Measurements from ENCODE around the gene POLR3C. TPM values are rescaled to one million over a fixed set of nuclear protein-coding genes. Genes with fewer than 3 reads are reported as not detected.

Gene POLR3C
- total RNA-seq, 2 experiments from 2014 or later: 18.8 to 19.2 TPM

DNA sequence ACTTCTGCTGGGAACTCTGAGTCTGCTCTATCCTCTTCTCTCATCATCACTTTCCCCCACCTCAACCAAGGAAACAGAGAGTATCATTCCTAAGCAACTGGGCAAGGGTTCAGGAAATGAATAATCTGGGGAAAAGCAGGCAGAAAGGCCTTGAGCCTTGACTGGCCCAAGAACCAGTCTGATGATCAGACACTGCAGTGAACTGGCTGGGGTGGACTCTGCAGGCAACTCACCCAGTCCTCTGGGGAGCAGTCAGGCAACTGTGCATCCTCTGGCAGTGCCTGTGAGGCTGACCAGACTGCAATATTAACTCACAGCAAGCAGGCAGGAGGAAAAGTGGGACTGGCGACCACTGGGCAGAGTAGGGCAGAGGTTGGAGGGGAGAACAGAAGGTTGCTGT is 60.7 kb downstream of the POLR3C start:
- Mint-ChIP-seq H3K9me3 (no peaks in the 10 kb centered on the region), H3K27ac (no peak overlapping the region), H3K4me3 (peak overlapping the region; percentile 79), H3K27me3 (ENCODE audit: low read depth) (peaks cover 16% of the 10 kb centered on the region), H3K36me3 (ENCODE audit: low read depth) (no peaks in the 10 kb centered on the region), H3K4me1 (ENCODE audit: low read depth) (peaks cover 14% of the 10 kb centered on the region)
- no peak for DNase-seq
- intact Hi-C loops (cut with micrococcal nuclease): loop anchor here (2.0 kb wide), 1 partner anchor 26 kb away; the partner anchor contains the start of gene PIAS3
- CTCF ChIA-PET: interaction anchor here (1.3 to 4.5 kb wide), 2 partner anchors 12 to 39 kb away, joined by 4 to 18 read pairs; partner anchors contain the start of gene NUDT17

DNA sequence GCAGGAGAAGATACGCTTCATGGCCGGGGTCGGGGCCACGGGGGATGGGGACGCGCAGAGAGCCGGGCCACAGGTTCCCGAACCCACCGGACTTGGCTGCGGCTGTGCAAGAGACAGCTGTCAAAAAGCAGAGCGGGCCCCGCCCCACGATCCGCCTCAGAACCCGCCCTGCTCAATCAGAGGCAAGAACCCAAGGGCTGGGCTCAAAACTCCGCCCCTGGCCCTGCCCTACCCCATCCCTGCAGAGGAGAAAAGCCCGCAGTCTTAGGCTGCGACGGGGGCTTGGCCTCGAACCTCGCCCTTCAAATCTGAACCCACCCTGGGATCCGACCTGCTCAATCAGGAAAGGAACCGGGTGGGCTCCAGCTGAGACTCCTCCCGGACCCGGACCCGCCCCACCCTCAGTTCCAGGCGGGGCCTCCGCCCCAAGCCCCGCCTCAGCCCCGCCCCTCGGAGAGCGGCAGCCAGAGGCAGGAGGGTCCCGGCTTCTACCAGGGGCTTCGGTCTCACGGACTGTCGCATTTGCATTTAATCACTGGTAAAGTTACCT is 61.8 kb downstream of the POLR3C start, which contains the start of gene ANKRD35:
ANKRD35 (minus strand) TSS at position 129 of the 550 bp plus-strand sequence; CDS start at position 21, 108 bp downstream.
- no peaks in the 10 kb centered on the region for H3K36me3 Mint-ChIP-seq (ENCODE audit: low read depth)
- DNase-seq: peak; percentile 89
- H3K27me3 Mint-ChIP-seq (ENCODE audit: low read depth): peaks cover 16% of the 10 kb centered on the region
- intact Hi-C loops (cut with micrococcal nuclease): loop anchor here (1.0 to 2.0 kb wide), 2 partner anchors 27 to 41 kb away; partner anchors contain the start of genes NUDT17 and PIAS3
- CTCF ChIA-PET: interaction anchor here (1.0 to 4.5 kb wide), 3 partner anchors 13 to 121 kb away, joined by 3 to 18 read pairs (median 4); partner anchors contain the start of gene NUDT17
- no peak within 1 kb of the TSS for H3K27ac Mint-ChIP-seq
- H3K9me3 Mint-ChIP-seq: no peaks in the 10 kb centered on the region
- H3K4me1 Mint-ChIP-seq (ENCODE audit: low read depth): peaks cover 14% of the 10 kb centered on the region
- peak within 1 kb of the TSS; percentile 79 for H3K4me3 Mint-ChIP-seq

DNA sequence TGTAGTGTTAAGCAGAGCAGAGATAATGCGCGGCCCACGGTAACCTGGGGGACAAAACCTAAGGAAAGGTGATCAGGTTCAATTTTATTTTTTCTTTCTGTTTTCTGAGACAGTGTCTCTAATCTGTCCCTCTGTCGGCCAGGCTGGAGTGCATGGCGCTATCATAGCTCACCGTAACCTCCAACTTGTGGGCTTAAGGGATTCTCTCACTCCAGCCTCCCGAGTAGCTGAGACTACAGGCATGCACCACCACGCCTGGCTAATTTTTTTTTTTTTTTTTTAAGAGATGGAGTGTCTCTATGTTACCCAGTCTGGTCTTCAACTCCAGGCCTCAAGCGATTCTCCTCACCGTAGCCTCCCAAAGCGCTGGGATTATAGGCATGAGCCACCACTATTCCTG is 62.4 kb downstream of the POLR3C start:
- Mint-ChIP-seq H3K36me3 (ENCODE audit: low read depth) (no peaks in the 10 kb centered on the region), H3K27ac (no peak overlapping the region), H3K4me1 (ENCODE audit: low read depth) (peaks cover 14% of the 10 kb centered on the region), H3K27me3 (ENCODE audit: low read depth) (peaks cover 16% of the 10 kb centered on the region), H3K4me3 (peak overlapping the region; percentile 79), H3K9me3 (no peaks in the 10 kb centered on the region)
- DNase-seq: no peak
- CTCF ChIA-PET: interaction anchor here (4.5 kb wide), 1 partner anchor 41 kb away, joined by 18 read pairs; the partner anchor contains the start of gene NUDT17
- intact Hi-C loops (cut with micrococcal nuclease): loop anchor here (1.0 kb wide), 1 partner anchor 41 kb away; the partner anchor contains the start of gene NUDT17

- Mint-ChIP-seq H3K27me3 (ENCODE audit: low read depth) (peaks cover 16% of the 10 kb centered on the region), H3K4me3 (peak overlapping the region; percentile 23), H3K9me3 (no peaks in the 10 kb centered on the region), H3K4me1 (ENCODE audit: low read depth) (peaks cover 14% of the 10 kb centered on the region), H3K27ac (no peak overlapping the region), H3K36me3 (ENCODE audit: low read depth) (no peaks in the 10 kb centered on the region)
- CTCF ChIA-PET: interaction anchor here (4.5 kb wide), 1 partner anchor 41 kb away, joined by 18 read pairs; the partner anchor contains the start of gene NUDT17
- DNase-seq: no peak
- intact Hi-C loops (cut with micrococcal nuclease): loop anchor here (1.0 kb wide), 1 partner anchor 42 kb away; the partner anchor contains the start of gene NUDT17
These were observed 62.8 kb downstream of the POLR3C start for GRCh38 chr1:145886816-145887215.

DNA sequence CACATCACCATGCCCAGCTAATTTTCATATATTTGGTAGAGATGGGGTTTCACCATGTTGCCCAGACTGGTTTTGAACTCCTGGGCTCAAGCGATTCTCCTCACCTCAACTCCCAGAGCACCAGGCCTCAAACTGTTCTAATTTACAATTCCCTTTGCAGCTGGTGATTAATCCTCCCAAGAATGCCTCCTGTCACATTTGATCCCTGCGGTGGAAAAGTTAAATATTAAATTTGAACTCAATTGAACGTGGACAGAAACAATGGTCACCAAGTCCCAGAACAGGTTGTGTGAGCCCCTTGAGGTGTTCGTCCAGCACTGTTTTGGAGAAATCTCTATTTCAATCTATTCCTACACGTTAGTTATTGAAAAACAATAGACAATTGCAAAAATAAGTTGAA is 63.6 kb downstream of the POLR3C start:
- H3K4me3 Mint-ChIP-seq: no peak overlapping the region
- no peak for DNase-seq
- H3K9me3 Mint-ChIP-seq: no peaks in the 10 kb centered on the region
- no peak overlapping the region for H3K27ac Mint-ChIP-seq
- H3K36me3 Mint-ChIP-seq (ENCODE audit: low read depth): no peaks in the 10 kb centered on the region
- intact Hi-C loops (cut with micrococcal nuclease): no loop called here
- H3K4me1 Mint-ChIP-seq (ENCODE audit: low read depth): peaks cover 14% of the 10 kb centered on the region
- H3K27me3 Mint-ChIP-seq (ENCODE audit: low read depth): peaks cover 16% of the 10 kb centered on the region
- CTCF ChIA-PET: interaction anchor here (4.5 kb wide), 1 partner anchor 42 kb away, joined by 18 read pairs; the partner anchor contains the start of gene NUDT17

- no peaks in the 10 kb centered on the region for H3K9me3 Mint-ChIP-seq
- peaks cover 4% of the 10 kb centered on the region for H3K27me3 Mint-ChIP-seq (ENCODE audit: low read depth)
- no peak overlapping the region for H3K4me3 Mint-ChIP-seq
- CTCF ChIA-PET: interaction anchor here (0.9 to 2.3 kb wide), 2 partner anchors 87 to 118 kb away, joined by 3 to 14 read pairs; no protein-coding TSS in a partner anchor
- no peaks in the 10 kb centered on the region for H3K36me3 Mint-ChIP-seq (ENCODE audit: low read depth)
- intact Hi-C loops (cut with micrococcal nuclease): no loop called here
- peaks cover 13% of the 10 kb centered on the region for H3K4me1 Mint-ChIP-seq (ENCODE audit: low read depth)
- DNase-seq: no peak
- H3K27ac Mint-ChIP-seq: no peak overlapping the region
These were observed 65.7 kb downstream of the POLR3C start for GRCh38 chr1:145889722-145890121.

- Mint-ChIP-seq H3K36me3 (ENCODE audit: low read depth) (no peaks in the 10 kb centered on the region), H3K4me1 (ENCODE audit: low read depth) (peaks cover 6% of the 10 kb centered on the region), H3K27ac (no peak overlapping the region), H3K27me3 (ENCODE audit: low read depth) (no peaks in the 10 kb centered on the region), H3K4me3 (no peak overlapping the region), H3K9me3 (no peaks in the 10 kb centered on the region)
- DNase-seq: no peak
- intact Hi-C loops (cut with micrococcal nuclease): loop anchor here (1.0 kb wide), 1 partner anchor 122 kb away; no protein-coding TSS in a partner anchor
- CTCF ChIA-PET: interaction anchor here (1.0 to 3.2 kb wide), 14 partner anchors 8 to 144 kb away, joined by 3 to 23 read pairs (median 10); partner anchors contain the start of genes ITGA10 and PIAS3
These were observed 67.1 kb downstream of the POLR3C start for GRCh38 chr1:145891143-145891542.

DNA sequence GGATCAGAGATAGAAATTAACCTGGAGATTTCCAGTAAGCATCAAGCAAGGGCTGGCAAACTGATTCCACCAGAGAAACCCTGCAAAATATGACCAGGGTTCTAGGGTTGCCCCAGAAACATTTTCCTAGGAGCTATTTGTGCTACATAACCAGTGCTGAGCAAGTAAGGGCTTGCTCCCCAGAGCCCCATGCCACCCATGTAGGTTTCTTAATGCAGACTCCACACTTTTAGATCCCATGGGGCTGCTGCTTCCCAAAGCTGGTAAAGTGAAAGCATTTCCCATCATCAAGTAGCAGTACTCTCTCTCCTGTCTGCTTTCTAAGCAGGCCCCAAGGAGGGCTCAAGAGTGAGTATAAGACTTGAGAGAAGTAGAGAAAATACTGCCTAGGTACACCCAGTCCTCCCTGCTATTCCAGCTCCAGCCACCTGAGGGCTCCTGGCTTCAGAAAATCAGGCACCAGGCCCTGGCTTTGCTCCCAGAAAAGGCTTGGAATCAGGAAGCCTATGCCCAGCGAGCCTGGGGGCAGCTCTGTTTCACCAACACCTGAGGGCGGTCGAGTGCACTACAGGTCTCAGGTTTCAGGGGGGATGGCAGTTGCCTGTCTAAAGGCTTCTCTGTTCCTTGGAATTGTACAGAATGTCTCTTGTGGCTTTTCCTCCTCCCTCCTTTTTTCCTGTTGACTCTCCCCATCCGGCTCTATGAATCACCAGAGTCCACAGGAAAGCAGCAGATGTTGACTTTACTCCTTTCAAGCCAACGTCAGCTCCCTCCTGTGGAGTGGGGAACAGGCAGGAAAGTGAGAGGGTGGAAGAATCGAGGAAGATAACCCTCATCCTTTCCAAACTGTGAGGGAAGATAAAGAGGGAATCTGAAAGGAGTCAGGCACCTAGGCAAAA is 67.8 kb downstream of the POLR3C start:
- intact Hi-C loops (cut with micrococcal nuclease): loop anchor here (1.0 kb wide), 1 partner anchor 121 kb away; no protein-coding TSS in a partner anchor
- CTCF ChIA-PET: interaction anchor here (0.7 to 3.2 kb wide), 17 partner anchors 9 to 144 kb away, joined by 3 to 23 read pairs (median 7); partner anchors contain the start of genes ITGA10, PIAS3 and RBM8A
- no peaks in the 10 kb centered on the region for H3K36me3 Mint-ChIP-seq (ENCODE audit: low read depth)
- H3K27ac Mint-ChIP-seq: no peak overlapping the region
- peaks cover 1% of the 10 kb centered on the region for H3K4me1 Mint-ChIP-seq (ENCODE audit: low read depth)
- DNase-seq: peak; percentile 80
- H3K9me3 Mint-ChIP-seq: no peaks in the 10 kb centered on the region
- H3K27me3 Mint-ChIP-seq (ENCODE audit: low read depth): no peaks in the 10 kb centered on the region
- no peak overlapping the region for H3K4me3 Mint-ChIP-seq

DNA sequence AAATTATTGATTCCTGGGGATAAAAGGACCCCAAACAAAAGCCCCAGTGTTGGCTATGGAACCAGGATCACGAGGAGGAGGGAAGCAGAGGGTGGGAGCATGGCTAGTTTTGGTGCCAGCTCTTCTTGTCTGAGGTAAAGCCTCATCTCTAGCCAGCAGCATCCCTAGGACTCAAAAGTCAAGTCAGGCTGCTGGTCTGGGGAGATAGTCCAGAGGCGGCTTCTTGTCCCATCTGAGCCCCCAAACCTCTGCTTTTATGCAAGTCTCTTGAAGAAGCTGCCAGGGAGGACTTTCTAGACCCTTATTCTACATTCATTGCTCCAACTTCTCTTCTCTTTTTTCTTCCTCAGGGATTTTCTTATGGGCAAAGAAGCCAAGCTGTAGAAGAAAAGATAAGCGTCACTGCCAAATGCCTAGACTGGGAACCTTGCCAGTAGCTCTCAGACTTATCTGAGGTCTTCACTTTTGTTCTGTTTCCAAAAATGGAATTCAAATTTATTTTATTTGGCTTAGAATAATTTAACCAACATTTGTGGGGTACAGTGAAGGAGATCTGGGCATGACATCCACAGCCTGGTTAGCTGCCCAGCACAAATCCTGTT is 68.6 kb downstream of the POLR3C start:
- no peaks in the 10 kb centered on the region for H3K4me1 Mint-ChIP-seq (ENCODE audit: low read depth)

DNA sequence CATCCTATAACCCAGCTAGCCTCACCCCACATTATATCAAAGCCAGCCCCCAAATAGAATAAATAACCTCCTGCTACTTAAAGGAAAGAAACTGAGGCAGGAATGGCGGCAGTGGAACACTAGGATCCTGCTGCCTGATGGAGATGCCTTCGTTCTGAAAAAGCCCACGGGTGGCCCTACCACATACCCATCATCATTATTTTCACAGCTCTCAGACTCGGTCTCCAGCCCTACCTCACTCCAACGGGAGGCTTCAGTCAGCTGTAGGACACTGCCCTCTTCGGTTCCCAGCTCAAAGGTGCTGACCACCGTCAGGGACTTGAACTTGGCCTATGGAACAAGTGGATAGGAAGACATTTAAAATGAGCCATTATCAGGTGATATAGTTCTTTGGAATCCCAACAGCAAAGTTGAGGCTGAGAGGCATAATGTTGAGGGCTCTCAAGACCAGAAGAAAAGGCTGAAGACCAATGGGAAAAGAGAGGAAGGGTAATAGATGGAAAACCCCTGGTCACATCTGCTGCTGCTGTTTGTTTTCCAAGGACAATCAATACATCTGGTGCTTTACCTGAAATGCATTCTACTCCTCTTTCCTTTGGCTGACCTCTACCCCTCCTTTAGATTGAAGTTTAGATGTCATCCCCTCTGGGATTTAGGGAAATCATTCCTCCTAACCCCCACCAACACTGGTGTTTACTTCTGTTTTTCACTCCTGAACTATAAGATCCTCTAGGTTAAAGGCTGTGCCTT is 69.5 kb downstream of the POLR3C start:
- no peak for DNase-seq
- Mint-ChIP-seq H3K36me3 (ENCODE audit: low read depth) (peaks cover 2% of the 10 kb centered on the region), H3K4me3 (no peak overlapping the region), H3K4me1 (ENCODE audit: low read depth) (no peaks in the 10 kb centered on the region), H3K27ac (no peak overlapping the region), H3K27me3 (ENCODE audit: low read depth) (no peaks in the 10 kb centered on the region), H3K9me3 (no peaks in the 10 kb centered on the region)
- CTCF ChIA-PET: interaction anchor here (0.8 to 3.2 kb wide), 10 partner anchors 13 to 124 kb away, joined by 3 to 23 read pairs (median 11); partner anchors contain the start of genes ITGA10 and PIAS3
- intact Hi-C loops (cut with micrococcal nuclease): no loop called here

More for the DNA sequence above, 68.6 kb downstream of the POLR3C start:
- intact Hi-C loops (cut with micrococcal nuclease): no loop called here
- CTCF ChIA-PET: interaction anchor here (0.8 to 3.2 kb wide), 15 partner anchors 10 to 143 kb away, joined by 3 to 23 read pairs (median 7); partner anchors contain the start of genes ITGA10 and PIAS3
- no peak overlapping the region for H3K4me3 Mint-ChIP-seq
- no peak overlapping the region for H3K27ac Mint-ChIP-seq
- H3K27me3 Mint-ChIP-seq (ENCODE audit: low read depth): no peaks in the 10 kb centered on the region
- no peaks in the 10 kb centered on the region for H3K9me3 Mint-ChIP-seq
- DNase-seq: no peak
- peaks cover 1% of the 10 kb centered on the region for H3K36me3 Mint-ChIP-seq (ENCODE audit: low read depth)

All from activated naive CD4-positive, alpha-beta T cell treated with anti-CD3 and anti-CD28 coated beads for 36 hours (primary cell).